NCI-H146 (cell line): Measurements from ENCODE around the gene DGCR2.

Experiments
- DNase-seq: peaks from one replicate; lab custom pipeline; 2025; lab: John Stamatoyannopoulos, UW

Gene DGCR2

GRCh38 chr22:19127329-19128008 is 5.3 kb upstream of the DGCR2 start:
- peak; percentile 71 for DNase-seq

GRCh38 chr22:19126309-19127273 is 4.4 kb upstream of the DGCR2 start:
- DNase-seq = no peak

GRCh38 chr22:19125474-19126308 is 3.5 kb upstream of the DGCR2 start:
- no peak for DNase-seq

GRCh38 chr22:19125011-19125410 is 2.8 kb upstream of the DGCR2 start:
- DNase-seq = no peak

- DNase-seq = no peak
Observed at GRCh38 chr22:19124377-19124776, 2.2 kb upstream of the DGCR2 start.

GRCh38 chr22:19123936-19124335 is 1.7 kb upstream of the DGCR2 start:
- DNase-seq = no peak

- DNase-seq = peak; percentile 35
Observed at GRCh38 chr22:19122752-19123492, 710 bp upstream of the DGCR2 start.

GRCh38 chr22:19121631-19122142 is 525 bp downstream of the DGCR2 start:
- peak; percentile 66 for DNase-seq

GRCh38 chr22:19120829-19121630 is 1.2 kb downstream of the DGCR2 start:
- DNase-seq = no peak

GRCh38 chr22:19119949-19120348 is 2.3 kb downstream of the DGCR2 start:
- DNase-seq = no peak

GRCh38 chr22:19118329-19118880 is 3.8 kb downstream of the DGCR2 start:
- DNase-seq = no peak

- peak; percentile 43 for DNase-seq
Observed at GRCh38 chr22:19117111-19117512, 5.1 kb downstream of the DGCR2 start.

GRCh38 chr22:19115628-19116027 is 6.6 kb downstream of the DGCR2 start:
- no peak for DNase-seq

- DNase-seq = no peak
Observed at GRCh38 chr22:19114984-19115552, 7.1 kb downstream of the DGCR2 start.

- DNase-seq = no peak
Observed at GRCh38 chr22:19113429-19113828, 8.8 kb downstream of the DGCR2 start.

GRCh38 chr22:19111584-19111983 is 10.6 kb downstream of the DGCR2 start:
- DNase-seq = no peak

GRCh38 chr22:19111140-19111539 is 11.1 kb downstream of the DGCR2 start:
- peak; percentile 47 for DNase-seq

GRCh38 chr22:19110646-19111045 is 11.6 kb downstream of the DGCR2 start:
- DNase-seq = no peak

GRCh38 chr22:19110064-19110458 is 12.2 kb downstream of the DGCR2 start:
- DNase-seq = peak; percentile 21
